ENCODE measurements around the gene EPHB6.

GRCh38 chr7:142822714-142823113 is 32.2 kb upstream of the EPHB6 start:
- TF ChIP-seq POLR2A (IDR thresholded peaks at IDR 0.05) (no peak), CTCF (IDR thresholded peaks at IDR 0.05) (no peak)

All from lower leg skin (tissue), 3 donors.